ENCODE measurements around the gene AOC3.
"Not testable (repeated sequence)": the region's sequence is repeated elsewhere in the genome, so short reads cannot be mapped to it uniquely, and the experiment has no call there.

AOC3 gene

GRCh38 chr17:42844761-42845555, 6.0 kb upstream of the AOC3 start:
- DNase-seq (ENCODE audit: low read depth in 2 of 3, low spot score in 2 of 3), result no peak

GRCh38 chr17:42845556-42845917, 5.5 kb upstream of the AOC3 start:
- no peak for DNase-seq (ENCODE audit: low read depth in 2 of 3, low spot score in 2 of 3)

- peak in 1 of 3 experiments; percentile 24 for DNase-seq (ENCODE audit: low read depth in 2 of 3, low spot score in 2 of 3)
These were observed 4.9 kb upstream of the AOC3 start for GRCh38 chr17:42845918-42846593.

DNA sequence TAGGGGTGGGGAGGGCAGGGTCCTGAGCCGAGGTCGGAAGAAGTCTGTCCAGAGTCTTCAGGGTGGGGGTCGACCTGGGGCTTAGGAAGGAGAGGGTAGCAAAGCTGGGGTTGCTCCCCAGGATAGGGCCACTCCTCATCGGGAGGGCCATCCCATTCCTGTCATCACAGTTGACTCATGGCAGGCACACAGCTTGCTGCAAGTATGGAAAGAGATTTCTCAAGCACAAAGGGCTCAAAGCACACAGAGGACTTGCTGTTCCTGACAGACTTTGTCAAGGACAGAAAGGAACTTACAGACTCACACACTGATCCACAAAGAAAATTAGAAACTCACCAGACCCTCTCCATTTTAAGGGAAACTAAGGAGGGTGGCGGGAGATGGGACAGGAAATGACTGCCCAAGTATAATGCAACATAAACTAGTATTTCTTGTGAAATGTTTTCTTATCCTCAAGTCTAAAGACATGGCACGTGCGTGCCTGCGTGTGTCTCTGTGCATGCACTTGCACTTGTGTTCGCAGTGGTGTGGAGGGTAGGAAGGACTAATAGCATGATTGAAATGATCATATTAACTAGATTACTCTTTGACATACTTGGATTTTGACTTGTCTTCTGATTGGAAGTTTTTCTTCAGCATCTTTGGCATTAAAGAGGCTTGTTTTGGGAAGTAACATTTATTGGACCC, 4.3 kb upstream of the AOC3 start:
- no peak for DNase-seq (ENCODE audit: low read depth in 2 of 3, low spot score in 2 of 3)

GRCh38 chr17:42848093-42848492, 2.9 kb upstream of the AOC3 start:
- no peak for DNase-seq (ENCODE audit: low read depth in 2 of 3, low spot score in 2 of 3)

DNA sequence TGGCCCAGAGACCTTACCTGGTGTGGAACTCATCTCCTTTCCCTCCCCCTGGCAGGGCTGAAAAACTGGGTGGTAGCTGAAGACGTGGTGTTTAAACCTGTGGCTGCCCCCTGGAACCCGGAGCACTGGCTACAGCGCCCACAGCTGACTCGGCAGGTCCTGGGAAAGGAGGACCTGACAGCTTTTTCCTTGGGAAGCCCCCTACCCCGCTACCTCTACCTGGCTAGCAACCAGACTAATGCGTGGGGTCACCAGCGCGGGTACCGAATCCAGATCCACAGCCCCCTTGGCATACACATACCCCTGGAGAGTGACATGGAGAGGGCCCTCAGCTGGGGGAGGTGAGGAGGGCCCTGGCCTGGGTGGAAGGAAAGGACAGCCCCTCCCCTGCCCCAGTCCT, 2.0 kb upstream of the AOC3 start:
- no peak for DNase-seq (ENCODE audit: low read depth in 2 of 3, low spot score in 2 of 3)

GRCh38 chr17:42849451-42850181, 1.4 kb upstream of the AOC3 start:
- no peak for DNase-seq (ENCODE audit: low read depth in 2 of 3, low spot score in 2 of 3)

DNA sequence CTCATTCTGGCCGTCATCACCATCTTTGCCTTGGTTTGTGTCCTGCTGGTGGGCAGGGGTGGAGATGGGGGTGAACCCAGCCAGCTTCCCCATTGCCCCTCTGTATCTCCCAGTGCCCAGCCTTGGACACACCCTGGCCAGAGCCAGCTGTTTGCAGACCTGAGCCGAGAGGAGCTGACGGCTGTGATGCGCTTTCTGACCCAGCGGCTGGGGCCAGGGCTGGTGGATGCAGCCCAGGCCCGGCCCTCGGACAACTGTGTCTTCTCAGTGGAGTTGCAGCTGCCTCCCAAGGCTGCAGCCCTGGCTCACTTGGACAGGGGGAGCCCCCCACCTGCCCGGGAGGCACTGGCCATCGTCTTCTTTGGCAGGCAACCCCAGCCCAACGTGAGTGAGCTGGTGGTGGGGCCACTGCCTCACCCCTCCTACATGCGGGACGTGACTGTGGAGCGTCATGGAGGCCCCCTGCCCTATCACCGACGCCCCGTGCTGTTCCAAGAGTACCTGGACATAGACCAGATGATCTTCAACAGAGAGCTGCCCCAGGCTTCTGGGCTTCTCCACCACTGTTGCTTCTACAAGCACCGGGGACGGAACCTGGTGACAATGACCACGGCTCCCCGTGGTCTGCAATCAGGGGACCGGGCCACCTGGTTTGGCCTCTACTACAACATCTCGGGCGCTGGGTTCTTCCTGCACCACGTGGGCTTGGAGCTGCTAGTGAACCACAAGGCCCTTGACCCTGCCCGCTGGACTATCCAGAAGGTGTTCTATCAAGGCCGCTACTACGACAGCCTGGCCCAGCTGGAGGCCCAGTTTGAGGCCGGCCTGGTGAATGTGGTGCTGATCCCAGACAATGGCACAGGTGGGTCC, 607 bp downstream of the AOC3 start:
- not testable (repeated sequence) for DNase-seq (ENCODE audit: low read depth in 2 of 3, low spot score in 2 of 3)

DNA sequence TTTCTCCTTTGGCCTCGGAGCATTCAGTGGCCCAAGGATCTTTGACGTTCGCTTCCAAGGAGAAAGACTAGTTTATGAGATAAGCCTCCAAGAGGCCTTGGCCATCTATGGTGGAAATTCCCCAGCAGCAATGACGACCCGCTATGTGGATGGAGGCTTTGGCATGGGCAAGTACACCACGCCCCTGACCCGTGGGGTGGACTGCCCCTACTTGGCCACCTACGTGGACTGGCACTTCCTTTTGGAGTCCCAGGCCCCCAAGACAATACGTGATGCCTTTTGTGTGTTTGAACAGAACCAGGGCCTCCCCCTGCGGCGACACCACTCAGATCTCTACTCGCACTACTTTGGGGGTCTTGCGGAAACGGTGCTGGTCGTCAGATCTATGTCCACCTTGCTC, 1.4 kb downstream of the AOC3 start:
- no peak for DNase-seq (ENCODE audit: low read depth in 2 of 3, low spot score in 2 of 3)

DNA sequence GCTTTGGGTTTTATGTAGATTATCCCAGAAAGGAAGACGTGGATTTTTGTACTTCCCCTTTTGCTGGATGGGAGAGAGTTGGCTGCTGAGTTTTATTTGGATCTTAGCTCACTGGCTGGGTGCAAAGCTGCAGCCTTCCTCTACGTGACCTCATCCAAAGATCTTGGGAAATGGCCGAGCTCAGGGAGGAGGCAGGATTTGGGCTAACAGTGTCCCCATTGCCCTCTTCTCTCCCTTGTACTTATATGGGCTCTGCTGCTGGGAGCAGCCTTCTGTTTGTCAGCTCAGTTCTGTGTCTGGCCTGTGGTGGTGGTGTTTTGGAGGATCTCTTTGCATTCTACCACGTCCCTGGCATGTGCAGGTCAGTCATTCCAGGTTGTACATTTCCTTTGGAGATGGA, 2.0 kb downstream of the AOC3 start:
- DNase-seq (ENCODE audit: low read depth in 2 of 3, low spot score in 2 of 3), result no peak

GRCh38 chr17:42853597-42853967, 2.6 kb downstream of the AOC3 start:
- no peak for DNase-seq (ENCODE audit: low read depth in 2 of 3, low spot score in 2 of 3)

DNA sequence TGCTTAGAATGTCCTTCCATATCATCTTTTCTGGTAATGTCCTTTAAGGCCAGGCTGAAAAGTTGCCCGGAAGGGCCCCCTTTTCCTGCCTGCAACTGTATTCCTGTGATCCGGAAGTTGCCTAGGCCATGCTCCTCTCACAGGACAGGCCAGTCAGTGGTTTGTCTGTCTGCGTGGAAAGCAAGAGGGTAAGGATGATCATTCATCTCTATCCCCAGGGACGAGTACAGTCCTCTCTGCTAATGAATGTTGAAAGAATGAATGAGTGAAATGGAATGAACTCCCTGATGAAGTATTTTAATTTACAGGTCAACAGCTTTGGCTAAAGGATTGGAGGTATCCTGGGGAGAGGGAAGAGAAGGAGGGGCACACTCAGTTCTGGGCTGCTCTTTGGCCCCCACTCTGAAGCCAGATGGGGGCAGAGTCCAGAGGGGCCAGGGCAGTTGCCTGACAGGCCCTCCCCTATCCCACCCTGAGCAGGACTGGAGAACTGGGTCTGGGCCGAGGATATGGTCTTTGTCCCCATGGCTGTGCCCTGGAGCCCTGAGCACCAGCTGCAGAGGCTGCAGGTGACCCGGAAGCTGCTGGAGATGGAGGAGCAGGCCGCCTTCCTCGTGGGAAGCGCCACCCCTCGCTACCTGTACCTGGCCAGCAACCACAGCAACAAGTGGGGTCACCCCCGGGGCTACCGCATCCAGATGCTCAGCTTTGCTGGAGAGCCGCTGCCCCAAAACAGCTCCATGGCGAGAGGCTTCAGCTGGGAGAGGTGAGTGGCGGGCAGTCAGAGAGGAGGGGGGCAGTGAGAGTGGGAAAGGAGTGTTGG, 3.2 kb downstream of the AOC3 start:
- DNase-seq (ENCODE audit: low read depth in 2 of 3, low spot score in 2 of 3), result no peak

GRCh38 chr17:42855048-42855596, 4.1 kb downstream of the AOC3 start:
- no peak for DNase-seq (ENCODE audit: low read depth in 2 of 3, low spot score in 2 of 3)

- DNase-seq (ENCODE audit: low read depth in 2 of 3, low spot score in 2 of 3), result not testable (repeated sequence)
These were observed 5.1 kb downstream of the AOC3 start for GRCh38 chr17:42856093-42856492.

GRCh38 chr17:42856516-42856915, 5.5 kb downstream of the AOC3 start:
- not testable (repeated sequence) for DNase-seq (ENCODE audit: low read depth in 2 of 3, low spot score in 2 of 3)

- DNase-seq (ENCODE audit: low read depth in 2 of 3, low spot score in 2 of 3), result no peak
These were observed 6.4 kb downstream of the AOC3 start for GRCh38 chr17:42857389-42857788.

DNA sequence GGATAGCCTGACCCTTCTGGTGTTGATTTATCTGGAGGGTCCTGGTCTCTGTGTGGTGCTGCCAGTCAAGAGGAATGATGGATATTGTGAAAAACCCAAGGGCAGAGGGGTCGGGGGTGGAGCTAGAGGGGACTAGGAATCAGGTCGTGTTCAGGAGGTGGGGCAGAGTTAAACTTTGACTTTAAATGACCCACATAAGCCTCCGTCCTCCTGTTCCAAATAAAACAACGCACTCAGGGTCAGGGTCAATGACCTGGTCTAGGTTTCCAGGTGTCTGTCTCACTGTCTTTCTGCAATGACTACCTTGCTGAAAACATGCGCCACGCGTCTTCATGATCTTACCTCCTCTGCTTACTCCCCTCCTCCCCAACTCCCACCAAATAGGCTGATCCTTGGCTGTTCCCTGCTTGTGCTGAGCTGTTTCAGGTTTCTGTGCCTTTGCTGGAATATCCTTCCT, 14.7 kb downstream of the AOC3 start:
- no peak for DNase-seq (ENCODE audit: low read depth in 2 of 3, low spot score in 2 of 3)

GRCh38 chr17:42866216-42866615, 15.2 kb downstream of the AOC3 start:
- no peak for DNase-seq (ENCODE audit: low read depth in 2 of 3, low spot score in 2 of 3)
